ENCODE results near the gene GABRG3. TPM values are rescaled to one million over a fixed set of nuclear protein-coding genes. Genes with fewer than 3 reads are reported as not detected.

The GABRG3 gene
- total and polyA plus RNA-seq, 7 donors = not detected

- no peak for ATAC-seq
- 76 to 87% (median 78%) methylated on average over 6 of the region's 6 CpGs for WGBS, 3 donors
- no peak for DNase-seq
Measured at GRCh38 chr15:27042646-27043045, 71.7 kb downstream of the GABRG3 start.

GRCh38 chr15:27043770-27044169 lies 72.8 kb downstream of the GABRG3 start:
- H3K36me3 ChIP-seq (ENCODE audit: insufficient read depth in 1 of 2, low read depth in 1 of 2) = no peaks in the 10 kb centered on the region
- no peaks in the 10 kb centered on the region for H3K27me3 ChIP-seq (ENCODE audit: insufficient read depth in 3 of 3, low read length in 2 of 3)
- no peak overlapping the region for H3K4me3 ChIP-seq
- DNase-seq (no peak), ATAC-seq (no peak)
- H3K4me1 ChIP-seq = no peaks in the 10 kb centered on the region
- H3K27ac ChIP-seq = no peak overlapping the region
- H3K9me3 ChIP-seq = no peaks in the 10 kb centered on the region
- no peak for TF ChIP-seq CTCF (IDR thresholded peaks at IDR 0.05)
- WGBS, 3 donors = 59 to 62% (median 59%) methylated on average over 6 of the region's 6 CpGs
- intact Hi-C loops (cut with DNase I) = no loop called here

More at GRCh38 chr15:27042646-27043045, 71.7 kb downstream of the GABRG3 start:
- intact Hi-C loops (cut with DNase I) = no loop called here
- no peak for TF ChIP-seq CTCF (IDR thresholded peaks at IDR 0.05)
- Histone ChIP-seq H3K9me3 (no peaks in the 10 kb centered on the region), H3K27me3 (ENCODE audit: insufficient read depth in 3 of 3, low read length in 2 of 3) (no peaks in the 10 kb centered on the region), H3K27ac (no peak overlapping the region), H3K4me3 (no peak overlapping the region), H3K36me3 (ENCODE audit: insufficient read depth in 1 of 2, low read depth in 1 of 2) (no peaks in the 10 kb centered on the region), H3K4me1 (no peaks in the 10 kb centered on the region)

- no peak overlapping the region for H3K27ac ChIP-seq
- no peak for TF ChIP-seq CTCF (IDR thresholded peaks at IDR 0.05)
- intact Hi-C loops (cut with DNase I) = no loop called here
- no peak for DNase-seq
- ATAC-seq = no peak
- H3K36me3 ChIP-seq (ENCODE audit: insufficient read depth in 1 of 2, low read depth in 1 of 2) = no peaks in the 10 kb centered on the region
- no peaks in the 10 kb centered on the region for H3K9me3 ChIP-seq
- no peaks in the 10 kb centered on the region for H3K27me3 ChIP-seq (ENCODE audit: insufficient read depth in 3 of 3, low read length in 2 of 3)
- no peaks in the 10 kb centered on the region for H3K4me1 ChIP-seq
- H3K4me3 ChIP-seq = no peak overlapping the region
- 86 to 92% (median 86%) methylated on average over 16 of the region's 16 CpGs for WGBS, 3 donors
Measured at GRCh38 chr15:27045796-27046195, 74.8 kb downstream of the GABRG3 start.

- Histone ChIP-seq H3K9me3 (no peaks in the 10 kb centered on the region), H3K27me3 (ENCODE audit: insufficient read depth in 3 of 3, low read length in 2 of 3) (no peaks in the 10 kb centered on the region), H3K4me1 (no peaks in the 10 kb centered on the region), H3K36me3 (ENCODE audit: insufficient read depth in 1 of 2, low read depth in 1 of 2) (no peaks in the 10 kb centered on the region), H3K27ac (no peak overlapping the region), H3K4me3 (no peak overlapping the region)
- DNase-seq = no peak
- intact Hi-C loops (cut with DNase I) = no loop called here
- no peak for ATAC-seq
- TF ChIP-seq CTCF (IDR thresholded peaks at IDR 0.05) = no peak
- 66 to 69% (median 67%) methylated on average over 3 of the region's 3 CpGs for WGBS, 3 donors
Measured at GRCh38 chr15:27046880-27047279, 75.9 kb downstream of the GABRG3 start.

GRCh38 chr15:27050163-27050562 lies 79.2 kb downstream of the GABRG3 start:
- DNase-seq = no peak
- TF ChIP-seq CTCF (IDR thresholded peaks at IDR 0.05) = no peak

More at GRCh38 chr15:27050163-27050562, 79.2 kb downstream of the GABRG3 start:
- ATAC-seq = no peak
- Histone ChIP-seq H3K9me3 (no peaks in the 10 kb centered on the region), H3K36me3 (ENCODE audit: insufficient read depth in 1 of 2, low read depth in 1 of 2) (no peaks in the 10 kb centered on the region), H3K4me1 (no peaks in the 10 kb centered on the region), H3K27me3 (ENCODE audit: insufficient read depth in 3 of 3, low read length in 2 of 3) (no peaks in the 10 kb centered on the region), H3K4me3 (no peak overlapping the region), H3K27ac (no peak overlapping the region)
- intact Hi-C loops (cut with DNase I) = no loop called here
- 43 to 51% (median 43%) methylated on average over 4 of the region's 4 CpGs for WGBS, 3 donors

All from psoas muscle (tissue), 8 donors.